HEK293T (cell line): Measurements from ENCODE around the gene MAST4.

Source experiments
- CTCF ChIA-PET: fragments of 350-600 bp; formaldehyde crosslinking; extraction: SDS; loops from one replicate; lab custom pipeline; 2021; ENCODE audit warnings: antibody characterized with exemption, inconsistent platforms; lab: Yijun Ruan, JAX
- POLR2A ChIA-PET: fragments of 350-600 bp; formaldehyde crosslinking; extraction: SDS; loops from one replicate; lab custom pipeline; 2020; ENCODE audit warnings: antibody characterized with exemption, inconsistent platforms; lab: Yijun Ruan, JAX
- DNase-seq: peaks from one replicate; pipeline ENCODE4 v3.0.0; 2012; ENCODE audit warnings: mixed read lengths; ENCODE audit errors: extremely low spot score
- ARNT ChIP-seq: fragments of 450-650 bp; IDR thresholded peaks from 2 replicates; pipeline ENCODE4 v1.6.1; 2017; ENCODE audit warnings: mild to moderate bottlenecking
- BHLHE40 ChIP-seq: fragments of 450-650 bp; IDR thresholded peaks from 2 replicates; pipeline ENCODE4 v1.6.1; 2016; ENCODE audit warnings: mild to moderate bottlenecking, moderate library complexity, borderline replicate concordance
- CTBP1 ChIP-seq: fragments of 450-650 bp; IDR thresholded peaks from 2 replicates; pipeline ENCODE4 v1.6.1; 2016; ENCODE audit warnings: borderline replicate concordance
- ELF4 ChIP-seq: fragments of 450-650 bp; IDR thresholded peaks from 2 replicates; pipeline ENCODE4 v1.6.1; 2017; ENCODE audit warnings: antibody characterized with exemption
- FOXA1 ChIP-seq: fragments of 450-650 bp; IDR thresholded peaks from 2 replicates; pipeline ENCODE4 v1.6.1; 2016; ENCODE audit warnings: mild to moderate bottlenecking
- FOXK2 ChIP-seq: fragments of 450-650 bp; IDR thresholded peaks from 2 replicates; pipeline ENCODE4 v1.6.1; 2016; ENCODE audit warnings: mild to moderate bottlenecking
- FOXM1 ChIP-seq: fragments of 450-650 bp; IDR thresholded peaks from 2 replicates; pipeline ENCODE4 v1.6.1; 2017; ENCODE audit warnings: mild to moderate bottlenecking, borderline replicate concordance
- HDGF ChIP-seq: fragments of 450-650 bp; IDR thresholded peaks from 2 replicates; pipeline ENCODE4 v1.6.1; 2017; ENCODE audit warnings: antibody characterized with exemption, borderline replicate concordance
- L3MBTL2 ChIP-seq: fragments of 450-650 bp; conservative IDR thresholded peaks from 2 replicates; pipeline ENCODE4 v1.6.1; 2016; ENCODE audit warnings: mild to moderate bottlenecking
- LEF1 ChIP-seq: fragments of 450-650 bp; IDR thresholded peaks from 2 replicates; pipeline ENCODE4 v1.6.1; 2017; ENCODE audit warnings: mild to moderate bottlenecking, borderline replicate concordance
- NFRKB ChIP-seq: fragments of 450-650 bp; IDR thresholded peaks from 2 replicates; pipeline ENCODE4 v1.6.1; 2016; ENCODE audit warnings: mild to moderate bottlenecking, moderate library complexity
- PKNOX1 ChIP-seq: fragments of 450-650 bp; IDR thresholded peaks from 2 replicates; pipeline ENCODE4 v1.6.1; 2016
- SP1 ChIP-seq: fragments of 450-650 bp; IDR thresholded peaks from 2 replicates; pipeline ENCODE4 v1.6.1; 2017
- SUZ12 ChIP-seq: fragments of 450-650 bp; IDR thresholded peaks from 2 replicates; pipeline ENCODE4 v1.6.1; 2016; ENCODE audit warnings: mild to moderate bottlenecking
- TARDBP ChIP-seq: fragments of 450-650 bp; IDR thresholded peaks from 2 replicates; pipeline ENCODE4 v1.6.1; 2016
- ZNF384 ChIP-seq: fragments of 450-650 bp; IDR thresholded peaks from 2 replicates; pipeline ENCODE4 v1.6.1; 2016

Gene MAST4

GRCh38 chr5:67031692-67032091 lies 435.5 kb downstream of the MAST4 start:
- no peak for DNase-seq
- TF ChIP-seq ARNT (no peak), ZNF384 (no peak), FOXM1 (no peak), PKNOX1 (no peak), BHLHE40 (no peak), NFRKB (no peak), FOXK2 (no peak), ELF4 (no peak), L3MBTL2 (no peak)
- POLR2A ChIA-PET, result no interaction called here
- CTCF ChIA-PET, result no interaction called here

GRCh38 chr5:67032921-67033664 lies 436.9 kb downstream of the MAST4 start:
- DNase-seq, result no peak
- ChIA-PET CTCF (interaction anchor here (0.6 kb wide), 1 partner anchor 14 kb away, joined by 6 read pairs; no protein-coding TSS in a partner anchor), POLR2A (no interaction called here)
- TF ChIP-seq PKNOX1 (no peak), ZNF384 (no peak), TARDBP (no peak), ARNT (no peak), SP1 (no peak), ELF4 (no peak), SUZ12 (no peak), CTBP1 (no peak), FOXK2 (no peak), FOXA1 (no peak), NFRKB (no peak), FOXM1 (no peak), L3MBTL2 (no peak)

GRCh38 chr5:67033880-67034651 lies 437.9 kb downstream of the MAST4 start:
- ChIA-PET CTCF (interaction anchor here (0.5 to 0.6 kb wide), 2 partner anchors 13 to 105 kb away, joined by 3 to 6 read pairs; no protein-coding TSS in a partner anchor), POLR2A (no interaction called here)
- TF ChIP-seq FOXA1 (no peak), BHLHE40 (no peak), FOXM1 (no peak), ELF4 (no peak), HDGF (no peak), SP1 (no peak)
- no peak for DNase-seq

- POLR2A ChIA-PET, result no interaction called here
- CTCF ChIA-PET, result no interaction called here
- TF ChIP-seq HDGF (no peak), NFRKB (no peak), LEF1 (no peak), BHLHE40 (no peak), CTBP1 (no peak), ARNT (no peak), ZNF384 (no peak)
- no peak for DNase-seq
Observed at GRCh38 chr5:67035098-67035740, 439.0 kb downstream of the MAST4 start.

- no peak for DNase-seq
- CTCF ChIA-PET, result no interaction called here
- POLR2A ChIA-PET, result no interaction called here
- TF ChIP-seq CTBP1 (no peak), PKNOX1 (no peak), FOXK2 (no peak), ARNT (no peak), TARDBP (no peak), HDGF (no peak), FOXM1 (no peak), SP1 (no peak), BHLHE40 (no peak), FOXA1 (no peak), SUZ12 (no peak), ELF4 (no peak), NFRKB (no peak), L3MBTL2 (no peak)
Observed at GRCh38 chr5:67037171-67037570, 441.0 kb downstream of the MAST4 start.
